ENCODE results near the gene TMEFF2.
"Not testable (repeated sequence)": the region's sequence is repeated elsewhere in the genome, so short reads cannot be mapped to it uniquely, and the experiment has no call there.

Gene TMEFF2

GRCh38 chr2:192166946-192167345, 27.8 kb downstream of the TMEFF2 start:
- no peak for DNase-seq

- DNase-seq: no peak
Measured at GRCh38 chr2:192165842-192166241, 28.9 kb downstream of the TMEFF2 start.

- DNase-seq: peak; percentile 36 to 46
Measured at GRCh38 chr2:192162392-192163042, 32.2 kb downstream of the TMEFF2 start.

GRCh38 chr2:192161656-192162290, 33.0 kb downstream of the TMEFF2 start:
- DNase-seq: no peak

GRCh38 chr2:192159736-192160135, 35.0 kb downstream of the TMEFF2 start:
- DNase-seq: no peak

DNA sequence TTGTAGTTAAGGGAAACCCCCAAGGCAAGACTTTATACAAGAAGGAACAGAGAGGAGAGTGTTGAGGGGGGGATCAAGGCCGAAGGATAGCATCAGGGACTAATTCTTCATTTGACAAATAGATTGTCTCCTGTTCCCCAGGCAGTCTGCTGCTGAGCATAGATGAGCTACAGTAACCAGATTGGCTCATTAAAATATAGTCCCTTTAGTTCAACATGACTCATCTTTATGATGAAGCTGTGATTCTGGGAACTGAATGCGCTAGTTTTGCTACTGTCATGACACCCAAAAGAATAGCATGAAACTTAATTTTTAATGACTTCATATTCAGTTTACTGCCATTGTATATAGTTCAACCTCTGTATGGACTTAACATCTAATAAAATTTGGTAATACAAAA, 35.5 kb downstream of the TMEFF2 start:
- DNase-seq: no peak

GRCh38 chr2:192157776-192158175, 37.0 kb downstream of the TMEFF2 start:
- DNase-seq: no peak

GRCh38 chr2:192155511-192156118, 39.1 kb downstream of the TMEFF2 start:
- DNase-seq: no peak

DNA sequence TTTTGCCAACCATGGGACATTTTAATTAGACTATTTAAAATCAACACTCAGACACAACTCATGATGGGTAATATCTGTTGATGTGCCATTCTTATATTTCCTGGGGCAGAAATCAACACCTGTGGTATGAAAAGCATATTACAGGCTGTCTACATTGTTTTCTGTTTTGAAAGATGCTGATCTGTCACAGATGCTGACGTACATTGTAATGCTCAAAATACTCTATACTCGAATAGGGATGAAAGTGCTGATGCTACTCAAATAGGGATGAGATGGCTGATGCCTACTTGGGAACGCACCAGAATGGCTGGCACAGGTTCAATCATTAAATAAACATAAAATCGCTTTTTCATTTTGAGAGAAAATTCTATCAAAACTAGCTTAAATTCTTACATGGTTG, 41.2 kb downstream of the TMEFF2 start:
- no peak for DNase-seq

DNA sequence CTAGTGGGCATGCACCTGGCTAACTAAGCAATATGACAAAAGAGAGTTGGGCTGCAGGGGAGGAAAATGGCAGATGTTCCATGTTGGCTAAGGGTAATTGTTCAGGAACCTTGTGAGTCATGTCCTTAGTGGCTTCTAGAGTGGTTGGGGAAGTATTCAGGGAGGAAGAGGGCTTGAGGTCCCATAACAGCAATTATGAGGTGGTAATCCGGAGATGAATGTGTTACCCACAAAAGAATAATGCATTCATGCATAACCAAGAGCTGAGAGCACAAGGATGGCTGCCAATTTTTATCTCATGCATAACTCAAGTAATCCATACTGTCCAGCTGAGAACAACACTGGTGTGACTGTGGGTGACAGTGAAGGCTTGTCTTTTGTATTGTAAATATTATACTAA, 42.9 kb downstream of the TMEFF2 start:
- no peak for DNase-seq

- DNase-seq: no peak
Measured at GRCh38 chr2:192150166-192150565, 44.6 kb downstream of the TMEFF2 start.

- DNase-seq: no peak
Measured at GRCh38 chr2:192148620-192149321, 46.0 kb downstream of the TMEFF2 start.

- DNase-seq: no peak
Measured at GRCh38 chr2:192148241-192148619, 46.5 kb downstream of the TMEFF2 start.

DNA sequence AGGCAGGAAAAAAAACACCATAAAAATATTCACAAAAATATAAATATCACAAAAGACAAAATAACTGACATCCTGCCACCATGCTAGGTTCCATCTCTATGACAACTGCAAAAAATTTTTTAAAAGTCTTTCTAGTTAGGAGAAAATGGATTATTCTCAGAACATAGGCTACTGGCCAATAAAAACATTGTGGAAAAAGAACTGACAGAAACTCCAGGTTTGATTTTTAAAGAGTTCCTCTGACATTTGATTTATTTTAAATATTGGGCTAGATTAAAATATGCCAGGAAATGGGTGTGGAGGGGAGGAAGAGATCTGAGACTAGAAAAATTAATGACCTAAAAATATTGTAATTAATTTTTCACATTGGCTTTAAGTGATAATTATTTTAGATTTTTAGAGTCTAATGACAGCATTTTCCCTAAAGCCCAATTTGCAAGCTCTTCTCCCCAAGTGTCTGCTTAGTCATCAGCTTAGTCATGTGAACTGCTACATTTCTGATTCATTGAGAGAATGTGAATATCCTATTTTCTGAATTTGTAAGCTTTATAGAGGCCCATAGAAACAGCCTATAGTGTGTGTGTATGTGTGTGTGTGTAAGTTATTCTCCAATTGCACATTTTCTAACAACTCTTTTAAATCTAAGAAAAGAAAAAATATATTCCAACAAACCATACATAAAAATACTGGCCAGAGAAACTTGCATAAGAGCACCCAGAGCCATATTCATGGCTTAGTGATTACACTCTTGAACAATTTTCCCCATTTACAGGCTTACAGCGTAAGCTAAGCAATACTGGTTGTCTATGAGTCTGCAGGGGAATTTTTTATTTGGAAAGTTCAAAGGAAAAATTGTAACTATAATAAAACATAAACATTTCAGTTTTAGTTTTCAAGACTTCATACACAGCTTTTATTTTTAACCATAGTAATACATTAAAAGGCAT, 48.4 kb downstream of the TMEFF2 start:
- no peak for DNase-seq

DNA sequence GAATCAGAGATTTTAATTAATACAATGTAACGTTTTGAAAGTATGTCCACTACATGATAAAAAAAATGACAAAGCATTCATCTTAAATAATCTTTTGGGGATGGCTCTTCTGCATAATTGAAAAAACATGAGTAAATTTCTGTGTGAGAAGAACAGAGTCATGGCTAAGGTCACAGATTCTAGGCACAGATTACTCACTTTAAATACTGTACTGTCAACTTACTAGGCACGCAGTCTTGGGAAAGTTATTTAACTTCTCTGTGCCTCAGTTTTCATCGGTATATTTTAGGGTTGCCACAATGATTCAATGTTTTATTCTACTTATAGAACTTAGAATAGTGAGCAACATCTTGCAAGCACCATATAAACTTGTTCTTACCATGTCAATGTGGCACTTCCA, 49.2 kb downstream of the TMEFF2 start:
- no peak for DNase-seq

GRCh38 chr2:192140236-192140839, 54.4 kb downstream of the TMEFF2 start:
- no peak for DNase-seq

- DNase-seq: no peak
Measured at GRCh38 chr2:192139813-192140212, 54.9 kb downstream of the TMEFF2 start.

DNA sequence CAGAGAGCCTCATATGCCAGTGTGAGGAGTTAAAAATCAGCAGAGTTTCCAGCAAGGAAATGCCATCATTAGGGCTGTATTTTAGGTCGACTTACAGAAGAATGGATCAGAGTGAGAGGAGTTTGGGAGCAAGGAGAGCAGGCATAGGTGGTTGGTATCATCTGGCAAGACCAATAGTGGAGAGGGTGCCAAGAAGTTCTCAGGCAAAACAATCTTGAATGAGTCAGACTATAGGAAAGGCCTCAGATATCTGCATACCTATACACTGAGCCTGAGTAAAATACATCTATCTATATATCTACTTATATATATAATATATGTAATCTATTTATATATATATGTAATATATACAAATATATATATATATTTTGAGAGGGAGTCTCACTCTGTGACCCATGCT, 57.3 kb downstream of the TMEFF2 start:
- DNase-seq: no peak

GRCh38 chr2:192132604-192133003, 62.1 kb downstream of the TMEFF2 start:
- DNase-seq: not testable (repeated sequence)

GRCh38 chr2:192130312-192130711, 64.4 kb downstream of the TMEFF2 start:
- DNase-seq: not testable (repeated sequence)

GRCh38 chr2:192128655-192129054, 66.1 kb downstream of the TMEFF2 start:
- DNase-seq: no peak

DNA sequence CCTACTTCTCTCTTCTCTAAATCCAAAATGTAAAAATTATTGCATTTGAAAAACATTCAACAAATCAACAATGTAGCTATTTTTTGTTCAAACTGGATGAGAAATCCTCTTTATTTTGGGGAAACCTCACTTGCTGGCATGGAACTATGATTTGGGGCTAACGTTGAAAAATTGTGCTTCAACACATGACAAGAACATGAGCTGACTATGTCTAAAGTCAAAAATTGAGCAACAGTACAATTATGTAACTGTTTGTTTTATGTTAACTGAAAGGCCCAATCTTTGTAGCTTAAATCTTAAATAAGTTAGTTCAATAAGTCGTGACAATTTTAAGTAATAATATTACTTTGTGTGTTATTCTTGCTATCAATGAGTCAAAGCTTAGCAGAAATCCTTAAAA, 67.3 kb downstream of the TMEFF2 start:
- DNase-seq: no peak

Data from stimulated activated CD4-positive, alpha-beta T cell treated with anti-CD3 and anti-CD28 coated beads, Interleukin-4, amount 100 ng/mL, for 4 hours (primary cell).